ENCODE data around the gene MIDN.

MIDN gene

DNA sequence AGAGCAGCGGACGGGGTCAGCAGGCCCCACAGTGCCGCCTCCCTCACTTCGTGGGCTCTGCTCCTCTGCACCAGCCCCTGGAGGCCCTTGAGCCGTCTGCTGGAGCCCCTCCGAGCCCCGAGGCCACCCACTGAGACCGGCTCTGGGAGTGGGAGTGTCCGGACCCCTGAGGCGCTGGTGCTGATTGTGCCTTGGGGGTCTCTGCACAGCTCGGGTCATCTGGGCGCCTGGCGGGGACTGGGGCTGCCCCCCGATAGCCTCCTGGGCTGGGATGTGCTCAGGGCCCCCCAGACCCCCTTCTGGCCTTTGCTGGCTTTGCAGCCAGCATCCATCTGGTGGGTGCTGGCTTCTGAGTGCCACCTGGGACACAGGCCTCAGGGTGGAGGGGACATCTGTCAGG lies 26.0 kb upstream of the MIDN start:
- H3K4me3 ChIP-seq (ENCODE audit: low read length) = no peak overlapping the region
- no peak for DNase-seq (ENCODE audit: low read depth)
- TF ChIP-seq, protein P1, sequence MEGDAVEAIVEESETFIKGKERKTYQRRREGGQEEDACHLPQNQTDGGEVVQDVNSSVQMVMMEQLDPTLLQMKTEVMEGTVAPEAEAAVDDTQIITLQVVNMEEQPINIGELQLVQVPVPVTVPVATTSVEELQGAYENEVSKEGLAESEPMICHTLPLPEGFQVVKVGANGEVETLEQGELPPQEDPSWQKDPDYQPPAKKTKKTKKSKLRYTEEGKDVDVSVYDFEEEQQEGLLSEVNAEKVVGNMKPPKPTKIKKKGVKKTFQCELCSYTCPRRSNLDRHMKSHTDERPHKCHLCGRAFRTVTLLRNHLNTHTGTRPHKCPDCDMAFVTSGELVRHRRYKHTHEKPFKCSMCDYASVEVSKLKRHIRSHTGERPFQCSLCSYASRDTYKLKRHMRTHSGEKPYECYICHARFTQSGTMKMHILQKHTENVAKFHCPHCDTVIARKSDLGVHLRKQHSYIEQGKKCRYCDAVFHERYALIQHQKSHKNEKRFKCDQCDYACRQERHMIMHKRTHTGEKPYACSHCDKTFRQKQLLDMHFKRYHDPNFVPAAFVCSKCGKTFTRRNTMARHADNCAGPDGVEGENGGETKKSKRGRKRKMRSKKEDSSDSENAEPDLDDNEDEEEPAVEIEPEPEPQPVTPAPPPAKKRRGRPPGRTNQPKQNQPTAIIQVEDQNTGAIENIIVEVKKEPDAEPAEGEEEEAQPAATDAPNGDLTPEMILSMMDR (IDR thresholded peaks at IDR 0.05; ENCODE audit: insufficient read depth, low read depth, low read length, missing control alignments) = no peak

DNA sequence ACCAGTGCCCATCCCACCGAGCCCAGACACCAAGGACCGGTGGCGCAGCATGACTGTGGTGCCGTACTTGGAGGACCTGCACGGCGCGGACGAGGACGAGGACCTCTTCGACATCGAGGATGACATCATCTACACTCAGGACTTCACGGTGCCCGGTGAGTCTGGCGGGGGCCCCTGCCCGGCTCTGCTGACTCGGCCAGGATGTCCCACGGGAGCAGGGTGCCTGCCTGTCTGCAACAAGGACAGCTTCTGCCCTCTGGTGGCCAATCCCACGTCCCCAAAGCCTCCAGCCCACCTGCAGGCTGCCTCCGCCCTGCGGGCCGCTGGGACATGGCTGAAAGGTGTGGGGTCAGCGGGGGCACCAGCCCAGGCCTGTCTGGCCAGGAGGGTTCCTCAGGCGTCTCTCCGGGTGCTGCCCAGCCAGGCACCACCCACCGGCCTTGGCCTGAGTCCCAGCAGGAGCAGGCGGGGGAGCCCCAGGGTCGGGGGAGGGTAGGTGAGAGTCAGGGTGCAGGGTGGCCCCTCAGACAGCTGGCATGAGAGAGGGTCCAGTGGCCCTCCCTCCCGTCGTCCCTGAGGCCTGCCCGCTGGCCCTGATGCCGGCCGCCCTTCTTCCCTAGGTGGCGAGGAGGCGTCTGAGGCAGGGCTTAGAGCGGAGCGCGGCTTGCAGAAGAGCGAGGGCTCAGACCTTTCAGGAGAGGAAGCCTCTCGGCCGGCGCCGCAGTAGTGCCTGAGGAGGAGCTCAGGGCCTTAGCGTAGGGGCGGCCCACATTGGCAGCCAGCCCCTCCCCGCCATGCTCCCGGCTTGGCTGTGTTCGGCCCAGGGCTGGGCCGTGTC lies 25.1 kb upstream of the MIDN start:
- H3K4me3 ChIP-seq (ENCODE audit: low read length) = no peak overlapping the region
- DNase-seq (ENCODE audit: low read depth) = peak; percentile 56
- TF ChIP-seq, protein P1 (IDR thresholded peaks at IDR 0.05; ENCODE audit: insufficient read depth, low read depth, low read length, missing control alignments) = peak; percentile 48

DNA sequence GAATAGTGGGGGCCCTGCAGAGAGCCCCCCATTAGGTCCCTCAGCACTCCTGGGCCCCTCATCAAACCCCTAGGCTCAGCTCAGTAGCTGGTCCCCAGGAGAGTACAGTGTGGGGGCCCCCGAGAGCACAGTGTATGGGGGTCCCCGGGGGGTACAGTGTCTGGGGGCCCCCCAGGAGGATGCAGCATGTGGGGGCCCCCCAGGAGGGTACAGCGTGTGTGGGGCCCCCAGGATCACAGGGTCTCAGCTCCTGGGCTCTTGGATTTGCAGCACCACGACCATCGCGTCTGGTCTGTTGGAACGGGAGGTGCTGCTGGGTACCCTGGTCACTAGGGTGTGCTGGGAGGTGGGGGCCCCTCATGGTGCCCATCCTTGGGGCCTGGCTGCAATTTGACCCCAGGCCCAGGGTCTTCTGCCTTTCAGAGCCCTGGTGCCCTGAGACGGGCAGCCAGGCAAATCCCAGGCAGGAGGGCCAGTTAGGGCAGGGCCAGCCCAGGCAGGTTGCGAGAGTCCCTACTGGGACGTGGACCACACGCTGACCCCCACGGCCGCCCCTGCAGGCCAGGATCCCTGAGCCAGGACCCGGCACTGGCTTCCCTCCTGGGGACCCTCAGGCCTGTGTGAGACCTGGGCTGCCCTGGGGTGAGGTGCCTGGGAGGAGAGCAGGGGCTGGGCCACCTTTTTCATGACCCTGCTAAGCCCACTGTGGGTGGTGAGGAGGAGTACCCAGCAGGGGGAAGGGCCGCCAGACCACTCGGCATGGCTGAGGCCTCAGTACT lies 24.1 kb upstream of the MIDN start:
- no peak for DNase-seq (ENCODE audit: low read depth)
- TF ChIP-seq, protein P1 (IDR thresholded peaks at IDR 0.05; ENCODE audit: insufficient read depth, low read depth, low read length, missing control alignments) = no peak
- no peak overlapping the region for H3K4me3 ChIP-seq (ENCODE audit: low read length)

DNA sequence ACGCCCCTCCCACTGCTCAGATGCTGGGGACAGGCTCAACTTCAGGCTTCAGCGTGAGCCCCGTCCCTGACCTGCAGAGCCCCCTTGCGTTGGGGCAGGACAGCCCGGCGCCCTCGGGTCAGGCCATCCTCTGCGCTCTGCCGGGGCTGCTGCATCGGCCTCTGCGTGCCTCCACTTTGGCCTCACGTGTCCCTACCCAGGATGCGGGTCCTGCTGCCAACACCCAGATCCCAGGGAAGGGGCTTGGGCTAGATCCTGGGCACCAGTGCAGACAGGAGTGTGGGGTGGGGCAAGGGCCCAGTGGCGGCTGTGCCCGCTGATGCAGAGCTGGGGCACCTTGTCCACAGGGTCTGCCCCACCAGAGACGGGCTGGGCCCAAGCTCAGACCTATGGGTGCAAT lies 23.5 kb upstream of the MIDN start:
- DNase-seq (ENCODE audit: low read depth) = no peak
- no peak overlapping the region for H3K4me3 ChIP-seq (ENCODE audit: low read length)
- TF ChIP-seq, protein P1 (IDR thresholded peaks at IDR 0.05; ENCODE audit: insufficient read depth, low read depth, low read length, missing control alignments) = no peak

DNA sequence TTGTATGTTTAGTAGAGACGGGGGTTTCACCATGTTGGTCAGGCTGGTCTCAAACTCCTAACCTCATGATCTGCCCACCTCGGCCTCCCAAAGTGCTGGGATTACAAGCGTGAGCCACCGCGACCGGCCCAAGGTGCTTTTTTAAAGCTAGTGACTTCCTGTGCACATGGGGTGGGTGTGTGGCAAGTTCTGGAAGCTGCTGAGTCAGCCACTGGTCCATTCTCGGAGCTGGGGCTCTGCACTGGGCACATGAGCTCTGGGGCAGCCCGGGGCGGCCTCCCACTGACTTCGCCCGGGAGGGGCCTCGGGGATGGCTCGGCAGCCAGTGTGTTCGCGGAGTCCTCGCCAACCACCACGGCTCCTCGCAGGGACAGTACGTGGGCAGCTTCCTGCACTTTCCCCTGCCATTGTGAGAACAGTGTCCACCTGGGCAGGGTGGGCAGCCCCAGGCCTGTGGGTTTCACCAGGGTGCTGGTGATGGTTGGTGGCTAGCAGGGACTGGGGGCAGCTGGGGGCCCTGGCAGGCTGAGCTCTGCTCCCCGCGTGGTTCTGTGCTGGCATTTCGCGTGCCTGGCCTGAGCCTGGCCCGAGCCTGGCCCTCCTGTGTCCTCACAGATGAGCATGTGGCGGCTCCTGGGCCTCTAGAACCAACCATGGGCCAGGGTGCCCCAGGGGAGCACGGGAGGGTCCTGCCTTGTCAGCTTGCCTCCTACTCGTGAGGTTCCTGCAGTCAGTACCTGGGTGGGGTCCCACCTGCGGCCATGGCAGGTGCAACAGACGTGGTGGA lies 22.8 kb upstream of the MIDN start:
- no peak overlapping the region for H3K4me3 ChIP-seq (ENCODE audit: low read length)
- TF ChIP-seq, protein P1 (IDR thresholded peaks at IDR 0.05; ENCODE audit: insufficient read depth, low read depth, low read length, missing control alignments) = no peak
- DNase-seq (ENCODE audit: low read depth) = no peak

DNA sequence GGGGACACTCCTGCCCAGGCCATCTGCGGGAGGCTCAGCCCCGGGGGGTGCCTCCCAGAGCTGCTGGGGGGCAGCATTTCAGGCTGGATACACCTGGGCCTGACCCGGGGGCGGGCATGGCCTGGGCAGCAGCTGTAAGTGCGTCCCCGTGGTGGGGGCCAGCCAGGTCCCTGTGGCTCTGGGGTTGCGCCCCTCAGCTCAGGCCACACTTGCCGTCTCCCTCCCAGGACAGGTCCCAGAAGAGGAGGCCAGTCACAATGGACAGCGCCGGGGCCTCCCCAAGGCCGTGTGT lies 22.2 kb upstream of the MIDN start:
- no peak overlapping the region for H3K4me3 ChIP-seq (ENCODE audit: low read length)
- TF ChIP-seq, protein P1 (IDR thresholded peaks at IDR 0.05; ENCODE audit: insufficient read depth, low read depth, low read length, missing control alignments) = no peak
- no peak for DNase-seq (ENCODE audit: low read depth)
